PC-3 (cell line): Measurements from ENCODE around the gene ATXN7L1.

ENCODE experiments used
- CTCF ChIP-seq: fragments of 300-600 bp; sonication (generic); conservative IDR thresholded peaks from 2 replicates; pipeline ENCODE4 v1.5.1; 2017; ENCODE audit warnings: antibody characterized with exemption, low read depth, mild to moderate bottlenecking, low read length
- EZH2 ChIP-seq: fragments of 300-600 bp; sonication (generic); IDR thresholded peaks from one replicate; pipeline ENCODE4 v1.6.1; 2017; ENCODE audit warnings: antibody characterized with exemption, mild to moderate bottlenecking, low read length; ENCODE audit not compliant: unreplicated experiment
- EZH2phosphoT487 ChIP-seq: fragments of 300-600 bp; sonication (generic); IDR thresholded peaks from 2 replicates; pipeline ENCODE4 v1.6.1; 2018; ENCODE audit warnings: mild to moderate bottlenecking, antibody characterized with exemption, low read length, borderline replicate concordance

- TF ChIP-seq CTCF (no peak), EZH2 (no peak), EZH2phosphoT487 (no peak)
Measured at GRCh38 chr7:105857009-105857952, 19.1 kb downstream of the ATXN7L1 start.
